ENCODE measurements around the gene LRRC34.

LRRC34 gene

DNA sequence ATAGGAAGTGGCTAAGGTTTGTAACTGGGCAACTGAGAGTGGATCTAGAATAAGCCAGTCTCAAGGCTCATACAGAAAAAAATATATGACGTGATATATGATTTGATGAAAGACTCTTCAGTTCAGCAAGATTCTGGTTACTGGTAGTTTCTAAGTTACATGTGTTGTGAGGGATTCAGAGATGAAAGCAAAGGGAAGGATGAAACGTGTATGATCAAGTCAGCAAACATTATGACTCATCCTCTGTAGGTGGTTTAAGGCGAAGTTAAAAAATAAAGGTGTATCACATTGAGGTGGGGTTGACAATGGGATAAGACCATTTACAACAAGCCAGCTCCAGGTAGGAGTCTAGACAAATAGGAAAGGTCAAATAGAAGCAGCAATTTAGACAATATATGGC, 64.0 kb downstream of the LRRC34 start:
- TF ChIP-seq, protein P1, sequence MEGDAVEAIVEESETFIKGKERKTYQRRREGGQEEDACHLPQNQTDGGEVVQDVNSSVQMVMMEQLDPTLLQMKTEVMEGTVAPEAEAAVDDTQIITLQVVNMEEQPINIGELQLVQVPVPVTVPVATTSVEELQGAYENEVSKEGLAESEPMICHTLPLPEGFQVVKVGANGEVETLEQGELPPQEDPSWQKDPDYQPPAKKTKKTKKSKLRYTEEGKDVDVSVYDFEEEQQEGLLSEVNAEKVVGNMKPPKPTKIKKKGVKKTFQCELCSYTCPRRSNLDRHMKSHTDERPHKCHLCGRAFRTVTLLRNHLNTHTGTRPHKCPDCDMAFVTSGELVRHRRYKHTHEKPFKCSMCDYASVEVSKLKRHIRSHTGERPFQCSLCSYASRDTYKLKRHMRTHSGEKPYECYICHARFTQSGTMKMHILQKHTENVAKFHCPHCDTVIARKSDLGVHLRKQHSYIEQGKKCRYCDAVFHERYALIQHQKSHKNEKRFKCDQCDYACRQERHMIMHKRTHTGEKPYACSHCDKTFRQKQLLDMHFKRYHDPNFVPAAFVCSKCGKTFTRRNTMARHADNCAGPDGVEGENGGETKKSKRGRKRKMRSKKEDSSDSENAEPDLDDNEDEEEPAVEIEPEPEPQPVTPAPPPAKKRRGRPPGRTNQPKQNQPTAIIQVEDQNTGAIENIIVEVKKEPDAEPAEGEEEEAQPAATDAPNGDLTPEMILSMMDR (IDR thresholded peaks at IDR 0.05; ENCODE audit: low read depth, low read length, missing control alignments): no peak
- Histone ChIP-seq H3K27me3 (replicated peaks) (no peaks in the 10 kb centered on the region), H3K36me3 (replicated peaks) (no peaks in the 10 kb centered on the region), H3K27ac (no peak overlapping the region), H3K4me3 (ENCODE audit: low read depth, low read length) (no peak overlapping the region)
- no peak for DNase-seq
- in situ Hi-C loops (cut with HindIII; ENCODE audit: low pct_ligation_motif_present, low sequenced_read_pairs): no loop called here

DNA sequence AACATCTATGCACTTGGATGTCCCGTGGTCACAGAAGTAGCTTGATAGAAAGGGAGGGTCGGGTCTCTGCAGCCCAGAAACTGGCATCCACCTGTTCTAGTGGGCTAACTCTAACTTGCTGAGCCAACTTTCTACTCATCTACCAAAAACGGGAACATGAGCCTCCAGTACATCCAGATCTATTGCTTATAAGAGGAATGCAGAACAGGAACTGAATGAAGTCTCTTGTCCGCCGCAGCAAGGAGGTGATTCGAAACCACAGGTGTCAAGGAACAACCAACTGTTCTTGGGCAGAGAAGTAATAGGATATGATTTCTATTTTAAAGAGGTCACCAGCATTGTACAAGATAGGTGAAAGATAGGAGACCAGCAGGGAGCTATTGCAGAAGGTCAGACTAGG, 65.8 kb downstream of the LRRC34 start:
- Histone ChIP-seq H3K4me3 (ENCODE audit: low read depth, low read length) (no peak overlapping the region), H3K27me3 (replicated peaks) (no peaks in the 10 kb centered on the region), H3K36me3 (replicated peaks) (no peaks in the 10 kb centered on the region), H3K27ac (no peak overlapping the region)
- TF ChIP-seq, protein P1 (IDR thresholded peaks at IDR 0.05; ENCODE audit: low read depth, low read length, missing control alignments): no peak
- no peak for DNase-seq
- in situ Hi-C loops (cut with HindIII; ENCODE audit: low pct_ligation_motif_present, low sequenced_read_pairs): no loop called here

DNA sequence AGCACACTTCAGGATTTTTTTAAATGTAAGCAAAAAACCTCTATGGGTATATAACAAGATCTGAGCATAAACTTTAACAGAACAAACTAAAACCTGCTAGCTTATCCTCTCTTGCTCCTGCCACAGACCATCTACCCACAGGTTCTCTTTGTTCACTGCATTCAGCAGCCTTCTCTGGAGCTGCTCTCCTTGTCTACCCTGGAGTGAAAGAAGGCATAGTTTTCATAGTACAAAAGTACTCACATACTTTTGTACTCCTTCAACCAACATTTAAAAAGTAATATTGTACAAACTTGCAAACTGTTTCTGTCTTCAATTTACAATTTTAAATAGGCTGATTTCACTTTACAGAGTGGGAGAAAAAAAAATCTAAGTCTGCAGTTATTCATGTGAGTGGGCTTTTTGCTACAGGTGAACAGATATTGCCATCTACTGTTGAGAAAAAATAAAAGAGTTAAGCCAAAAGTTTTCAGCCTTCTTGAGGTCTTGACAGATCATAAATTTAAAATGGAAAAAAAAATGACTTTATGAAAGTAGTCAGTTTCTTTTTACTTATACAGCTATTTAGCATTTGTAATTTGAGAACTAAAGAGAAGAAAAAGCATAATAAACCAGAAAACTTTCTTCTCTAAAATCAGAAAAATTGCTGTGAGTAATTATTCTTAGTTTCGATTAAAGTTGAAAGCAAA, 68.2 kb downstream of the LRRC34 start:
- Histone ChIP-seq H3K36me3 (replicated peaks) (no peaks in the 10 kb centered on the region), H3K27me3 (replicated peaks) (no peaks in the 10 kb centered on the region), H3K27ac (no peak overlapping the region), H3K4me3 (ENCODE audit: low read depth, low read length) (no peak overlapping the region)
- no peak for DNase-seq
- in situ Hi-C loops (cut with HindIII; ENCODE audit: low pct_ligation_motif_present, low sequenced_read_pairs): no loop called here
- TF ChIP-seq, protein P1 (IDR thresholded peaks at IDR 0.05; ENCODE audit: low read depth, low read length, missing control alignments): no peak
